Measurements from ENCODE around the gene PNMA6A.
A peak's percentile ranks its signal among the peaks of the same experiment; 100 is the strongest.
"Not testable (repeated sequence)": the region's sequence is repeated elsewhere in the genome, so short reads cannot be mapped to it uniquely, and the experiment has no call there.

PNMA6A gene

GRCh38 chrX:153071909-153072583, at the start of gene PNMA6A:
Gene PNMA6A, plus strand, starts transcription at chrX:153072454. Its CDS starts 609 bp downstream, at chrX:153073063.
- DNase-seq (ENCODE audit: low read depth in 2 of 2) = not testable (repeated sequence)

- not testable (repeated sequence) for DNase-seq (ENCODE audit: low read depth in 2 of 2)
These were observed 45.8 kb upstream of the PNMA6A start for GRCh38 chrX:153026501-153026900.

GRCh38 chrX:153028487-153028886, 43.8 kb upstream of the PNMA6A start:
- not testable (repeated sequence) for DNase-seq (ENCODE audit: low read depth in 2 of 2)

GRCh38 chrX:153029162-153029561, 43.1 kb upstream of the PNMA6A start:
- DNase-seq (ENCODE audit: low read depth in 2 of 2) = no peak

GRCh38 chrX:153029875-153030274, 42.4 kb upstream of the PNMA6A start:
- DNase-seq (ENCODE audit: low read depth in 2 of 2) = no peak

GRCh38 chrX:153030801-153031200, 41.5 kb upstream of the PNMA6A start:
- DNase-seq (ENCODE audit: low read depth in 2 of 2) = no peak

- DNase-seq (ENCODE audit: low read depth in 2 of 2) = peak; percentile 52 to 58
These were observed 39.7 kb upstream of the PNMA6A start for GRCh38 chrX:153032397-153033118.

GRCh38 chrX:153049093-153049492, 23.2 kb upstream of the PNMA6A start:
- DNase-seq (ENCODE audit: low read depth in 2 of 2) = no peak

- no peak for DNase-seq (ENCODE audit: low read depth in 2 of 2)
These were observed 19.7 kb upstream of the PNMA6A start for GRCh38 chrX:153052534-153052933.

- DNase-seq (ENCODE audit: low read depth in 2 of 2) = no peak
These were observed 16.1 kb upstream of the PNMA6A start, which contains the start of gene PNMA3 for GRCh38 chrX:153055871-153056749. Gene PNMA3, plus strand, starts transcription at chrX:153056470. Its CDS starts 586 bp downstream, at chrX:153057056.

GRCh38 chrX:153057281-153057680, 15.0 kb upstream of the PNMA6A start:
- no peak for DNase-seq (ENCODE audit: low read depth in 2 of 2)

- no peak for DNase-seq (ENCODE audit: low read depth in 2 of 2)
These were observed 12.8 kb upstream of the PNMA6A start for GRCh38 chrX:153059191-153060094.

- no peak for DNase-seq (ENCODE audit: low read depth in 2 of 2)
These were observed 12.2 kb upstream of the PNMA6A start for GRCh38 chrX:153060095-153060445.

- no peak for DNase-seq (ENCODE audit: low read depth in 2 of 2)
These were observed 10.5 kb upstream of the PNMA6A start for GRCh38 chrX:153061732-153062131.

GRCh38 chrX:153063315-153063714, 8.9 kb upstream of the PNMA6A start:
- DNase-seq (ENCODE audit: low read depth in 2 of 2) = no peak

GRCh38 chrX:153064061-153064460, 8.2 kb upstream of the PNMA6A start:
- no peak for DNase-seq (ENCODE audit: low read depth in 2 of 2)

- no peak for DNase-seq (ENCODE audit: low read depth in 2 of 2)
These were observed 6.9 kb upstream of the PNMA6A start for GRCh38 chrX:153065389-153065788.

- not testable (repeated sequence) for DNase-seq (ENCODE audit: low read depth in 2 of 2)
These were observed 5.9 kb upstream of the PNMA6A start for GRCh38 chrX:153066402-153066801.

- DNase-seq (ENCODE audit: low read depth in 2 of 2) = not testable (repeated sequence)
These were observed 1.1 kb downstream of the PNMA6A start for GRCh38 chrX:153073331-153073730.

GRCh38 chrX:153074262-153074899, 2.1 kb downstream of the PNMA6A start:
- DNase-seq (ENCODE audit: low read depth in 2 of 2) = no peak

GRCh38 chrX:153074935-153075334, 2.7 kb downstream of the PNMA6A start:
- no peak for DNase-seq (ENCODE audit: low read depth in 2 of 2)
